Limb (tissue), 2 donors: Measurements from ENCODE around the gene KIAA0513.

Experiments used
- DNase-seq, 2 donors: peaks; one replicate each; pipeline ENCODE4 v3.0.0-alpha.2; 2016; ENCODE audit errors: extremely low spot score in 2 of 2

KIAA0513 gene

GRCh38 chr16:85004587-85005205 is 22.9 kb upstream of the KIAA0513 start:
- DNase-seq: no peak

GRCh38 chr16:85005285-85006069 is 22.1 kb upstream of the KIAA0513 start:
- no peak for DNase-seq

- no peak for DNase-seq
Observed at GRCh38 chr16:85006639-85007038, 21.0 kb upstream of the KIAA0513 start.

- no peak for DNase-seq
Observed at GRCh38 chr16:85007496-85008214, 19.9 kb upstream of the KIAA0513 start.

- no peak for DNase-seq
Observed at GRCh38 chr16:85008271-85008670, 19.3 kb upstream of the KIAA0513 start.

- no peak for DNase-seq
Observed at GRCh38 chr16:85010446-85010930, 17.1 kb upstream of the KIAA0513 start.

GRCh38 chr16:85010931-85011845 is 16.4 kb upstream of the KIAA0513 start, which contains the start of gene ZDHHC7:
ZDHHC7 (minus strand) TSS chr16:85011535; CDS start chr16:84990618, 20,917 bp downstream.
- peak; percentile 92 for DNase-seq

GRCh38 chr16:85011846-85012284 is 15.7 kb upstream of the KIAA0513 start:
- no peak for DNase-seq

- DNase-seq: no peak
Observed at GRCh38 chr16:85014311-85014710, 13.3 kb upstream of the KIAA0513 start.

- DNase-seq: no peak
Observed at GRCh38 chr16:85015481-85016187, 12.0 kb upstream of the KIAA0513 start.

GRCh38 chr16:85017151-85017550 is 10.4 kb upstream of the KIAA0513 start:
- DNase-seq: no peak

GRCh38 chr16:85017633-85018032 is 10.0 kb upstream of the KIAA0513 start:
- DNase-seq: no peak

GRCh38 chr16:85018529-85019236 is 8.9 kb upstream of the KIAA0513 start:
- no peak for DNase-seq

- no peak for DNase-seq
Observed at GRCh38 chr16:85019659-85020245, 7.8 kb upstream of the KIAA0513 start.

- no peak for DNase-seq
Observed at GRCh38 chr16:85025781-85026653, 1.6 kb upstream of the KIAA0513 start.

GRCh38 chr16:85026703-85027102 is 892 bp upstream of the KIAA0513 start:
- DNase-seq: no peak

- DNase-seq: no peak
Observed at GRCh38 chr16:85027958-85028684, 526 bp downstream of the KIAA0513 start.
